HG03066 (cell line): ENCODE data around the gene SPATA31E1.
"Not testable (repeated sequence)": the region's sequence is repeated elsewhere in the genome, so short reads cannot be mapped to it uniquely, and the experiment has no call there.

Experiments
- ATAC-seq: cut with Tn5 transposase; IDR thresholded peaks from one replicate; pipeline ENCODE4 v1.9.1; 2021; ENCODE audit warnings: low read depth; ENCODE audit not compliant: unreplicated experiment

SPATA31E1 gene

DNA sequence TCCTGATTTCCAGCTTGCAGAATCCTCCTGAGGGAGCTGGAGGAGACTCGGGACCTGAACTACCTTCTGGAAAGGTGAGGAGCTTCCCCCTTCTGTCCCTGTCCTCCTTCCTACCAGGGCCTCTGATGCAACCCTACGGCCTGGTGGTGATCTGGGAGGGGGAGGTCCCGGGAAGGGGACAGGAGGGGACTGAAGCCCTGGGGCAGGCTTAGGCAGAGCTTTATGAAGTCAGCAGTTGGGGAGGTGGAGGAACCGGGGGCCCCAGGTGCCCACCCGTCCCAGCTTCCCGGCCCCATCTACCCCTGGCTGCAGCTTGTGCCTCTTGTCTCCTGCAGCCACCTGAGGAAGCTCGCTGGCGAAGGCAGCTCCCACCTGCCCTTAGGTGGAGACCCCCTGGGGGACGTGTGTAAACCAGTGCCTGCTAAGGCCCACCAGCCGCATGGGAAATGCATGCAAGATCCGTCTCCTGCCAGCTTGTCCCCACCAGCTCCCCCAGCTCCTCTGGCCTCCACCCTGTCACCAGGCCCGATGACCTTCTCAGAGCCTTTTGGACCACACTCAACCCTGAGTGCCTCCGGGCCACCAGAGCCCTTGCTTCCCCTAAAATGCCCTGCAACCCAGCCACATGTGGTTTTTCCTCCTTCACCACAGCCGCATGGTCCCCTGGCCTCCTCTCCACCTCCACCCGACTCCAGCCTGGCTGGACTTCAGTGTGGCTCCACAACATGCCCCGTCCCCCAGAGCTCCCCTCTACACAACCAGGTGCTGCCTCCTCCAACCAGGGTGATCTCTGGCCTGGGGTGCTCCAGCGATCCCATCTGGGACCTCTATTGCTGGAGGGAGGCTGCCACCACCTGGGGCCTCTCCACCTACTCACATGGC lies 2.1 kb downstream of the SPATA31E1 start:
- ATAC-seq, result no peak

DNA sequence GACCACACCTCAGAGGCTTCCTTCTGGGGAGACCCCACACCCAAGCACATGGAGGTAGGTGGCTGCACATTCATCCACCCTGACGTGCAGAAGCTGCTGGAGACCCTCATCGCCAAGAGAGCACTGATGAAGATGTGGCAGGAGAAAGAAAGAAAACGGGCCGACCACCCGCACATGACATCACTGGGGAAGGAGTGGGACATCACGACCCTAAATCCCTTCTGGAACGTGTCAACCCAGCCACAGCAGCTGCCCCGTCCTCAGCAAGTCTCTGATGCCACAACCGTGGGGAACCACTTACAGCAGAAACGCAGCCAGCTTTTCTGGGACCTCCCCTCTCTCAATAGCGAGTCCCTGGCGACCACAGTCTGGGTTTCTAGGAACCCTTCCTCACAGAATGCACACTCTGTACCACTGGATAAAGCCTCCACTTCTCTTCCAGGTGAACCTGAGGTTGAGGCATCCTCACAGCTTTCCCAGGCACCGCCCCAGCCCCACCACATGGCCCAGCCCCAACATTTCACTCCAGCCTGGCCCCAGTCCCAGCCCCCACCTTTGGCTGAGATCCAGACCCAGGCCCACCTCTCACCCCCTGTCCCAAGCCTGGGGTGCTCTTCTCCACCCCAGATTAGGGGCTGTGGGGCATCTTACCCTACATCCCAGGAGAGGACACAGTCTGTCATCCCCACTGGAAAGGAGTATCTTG lies 3.0 kb downstream of the SPATA31E1 start:
- ATAC-seq, result no peak

DNA sequence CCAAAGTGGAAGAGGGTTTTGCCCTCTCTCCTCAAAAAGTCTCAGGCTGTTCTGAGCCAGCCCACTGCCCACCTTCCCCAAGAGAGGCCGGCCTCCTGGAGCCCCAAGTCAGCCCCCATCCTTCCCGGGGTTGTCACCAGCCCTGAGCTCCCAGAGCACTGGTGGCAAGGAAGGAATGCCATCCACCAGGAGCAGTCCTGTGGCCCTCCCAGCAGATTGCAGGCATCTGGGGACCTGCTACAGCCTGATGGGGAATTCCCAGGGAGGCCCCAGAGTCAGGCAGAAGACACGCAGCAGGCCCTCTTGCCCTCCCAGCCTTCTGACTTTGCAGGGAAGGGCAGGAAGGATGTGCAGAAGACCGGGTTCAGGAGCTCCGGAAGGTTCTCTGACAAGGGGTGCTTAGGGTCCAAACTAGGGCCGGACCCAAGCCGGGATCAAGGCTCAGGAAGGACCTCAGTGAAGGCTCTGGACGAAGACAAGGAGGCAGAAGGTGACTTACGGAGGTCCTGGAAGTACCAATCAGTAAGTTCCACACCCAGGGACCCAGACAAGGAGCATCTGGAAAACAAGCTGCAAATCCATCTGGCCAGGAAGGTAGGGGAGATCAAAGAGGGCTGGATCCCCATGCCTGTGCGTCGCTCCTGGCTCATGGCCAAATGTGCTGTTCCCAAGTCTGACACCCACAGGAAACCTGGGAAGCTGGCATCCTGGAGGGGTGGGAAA lies 3.7 kb downstream of the SPATA31E1 start:
- ATAC-seq, result no peak

DNA sequence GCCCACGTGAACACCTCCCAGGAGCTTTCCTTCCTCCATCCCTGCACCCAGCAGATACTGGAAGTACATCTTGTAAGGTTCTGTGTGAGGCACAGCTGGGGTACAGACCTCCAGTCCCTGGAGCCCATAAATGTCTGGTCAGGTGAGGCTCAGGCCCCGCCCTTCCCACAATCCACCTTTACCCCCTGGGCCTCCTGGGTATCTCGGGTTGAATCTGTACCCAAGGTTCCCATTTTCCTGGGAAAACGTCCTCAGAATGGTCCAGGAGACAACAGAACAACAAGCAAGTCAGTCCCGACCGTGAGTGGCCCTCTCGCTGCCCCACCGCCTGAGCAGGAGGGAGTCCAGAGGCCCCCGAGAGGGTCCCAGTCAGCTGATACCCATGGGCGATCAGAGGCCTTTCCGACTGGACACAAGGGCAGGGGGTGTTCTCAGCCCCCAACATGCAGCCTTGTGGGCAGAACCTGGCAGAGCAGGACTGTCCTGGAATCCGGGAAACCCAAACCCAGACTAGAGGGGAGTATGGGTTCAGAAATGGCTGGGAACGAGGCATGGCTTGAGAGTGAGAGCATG lies 4.3 kb downstream of the SPATA31E1 start:
- ATAC-seq, result no peak

DNA sequence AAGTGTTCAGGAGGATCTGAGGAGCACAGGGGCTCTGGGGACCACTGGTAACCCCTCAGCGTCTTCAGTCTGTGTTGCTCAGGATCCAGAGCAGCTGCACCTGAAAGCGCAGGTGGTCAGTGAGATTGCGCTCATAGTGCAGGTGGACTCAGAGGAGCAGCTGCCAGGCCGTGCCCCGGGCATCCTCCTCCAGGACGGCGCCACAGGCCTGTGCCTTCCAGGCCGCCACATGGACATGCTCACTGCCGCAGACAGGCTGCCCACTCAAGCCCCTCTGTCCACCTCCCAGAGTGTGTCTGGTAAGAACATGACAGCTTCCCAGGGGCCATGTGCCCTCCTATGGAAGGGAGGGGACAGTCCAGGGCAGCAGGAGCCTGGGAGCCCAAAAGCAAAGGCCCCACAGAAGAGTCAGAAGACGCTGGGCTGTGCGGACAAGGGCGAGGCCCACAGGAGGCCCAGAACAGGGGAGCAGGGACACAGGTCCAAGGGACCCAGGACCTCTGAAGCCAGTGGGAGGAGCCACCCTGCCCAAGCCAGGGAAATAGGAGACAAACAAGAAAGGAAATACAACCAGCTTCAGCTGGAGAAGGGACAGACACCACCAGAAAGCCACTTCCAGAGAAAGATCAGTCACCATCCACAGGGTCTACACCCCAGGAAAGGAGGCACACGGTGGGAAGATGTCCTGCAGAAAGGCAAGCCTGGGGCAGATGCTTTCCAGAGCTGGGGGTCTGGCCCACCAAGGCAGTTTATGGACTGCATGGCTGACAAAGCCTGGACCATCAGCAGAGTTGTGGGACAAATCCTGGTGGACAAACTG lies 5.2 kb downstream of the SPATA31E1 start:
- ATAC-seq, result no peak

DNA sequence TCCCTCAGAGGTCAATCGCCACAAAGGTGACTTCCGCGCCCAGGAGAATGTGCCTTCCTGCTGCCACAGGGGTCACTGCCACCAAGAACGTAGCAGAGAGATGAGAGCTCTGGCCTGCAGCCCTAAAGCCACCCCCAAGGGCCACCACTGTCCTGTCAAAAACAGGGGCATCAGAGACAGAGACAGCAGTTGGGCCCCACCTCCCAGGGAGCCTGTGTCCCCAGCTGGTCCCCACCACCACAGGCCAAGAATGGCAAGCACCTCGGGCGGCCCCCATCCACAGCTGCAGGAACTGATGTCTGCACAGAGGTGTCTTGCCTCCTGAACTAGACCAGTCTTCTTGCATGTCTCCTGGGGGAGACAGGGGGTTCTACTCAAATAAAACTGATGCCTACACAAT lies 5.8 kb downstream of the SPATA31E1 start:
- ATAC-seq, result no peak

DNA sequence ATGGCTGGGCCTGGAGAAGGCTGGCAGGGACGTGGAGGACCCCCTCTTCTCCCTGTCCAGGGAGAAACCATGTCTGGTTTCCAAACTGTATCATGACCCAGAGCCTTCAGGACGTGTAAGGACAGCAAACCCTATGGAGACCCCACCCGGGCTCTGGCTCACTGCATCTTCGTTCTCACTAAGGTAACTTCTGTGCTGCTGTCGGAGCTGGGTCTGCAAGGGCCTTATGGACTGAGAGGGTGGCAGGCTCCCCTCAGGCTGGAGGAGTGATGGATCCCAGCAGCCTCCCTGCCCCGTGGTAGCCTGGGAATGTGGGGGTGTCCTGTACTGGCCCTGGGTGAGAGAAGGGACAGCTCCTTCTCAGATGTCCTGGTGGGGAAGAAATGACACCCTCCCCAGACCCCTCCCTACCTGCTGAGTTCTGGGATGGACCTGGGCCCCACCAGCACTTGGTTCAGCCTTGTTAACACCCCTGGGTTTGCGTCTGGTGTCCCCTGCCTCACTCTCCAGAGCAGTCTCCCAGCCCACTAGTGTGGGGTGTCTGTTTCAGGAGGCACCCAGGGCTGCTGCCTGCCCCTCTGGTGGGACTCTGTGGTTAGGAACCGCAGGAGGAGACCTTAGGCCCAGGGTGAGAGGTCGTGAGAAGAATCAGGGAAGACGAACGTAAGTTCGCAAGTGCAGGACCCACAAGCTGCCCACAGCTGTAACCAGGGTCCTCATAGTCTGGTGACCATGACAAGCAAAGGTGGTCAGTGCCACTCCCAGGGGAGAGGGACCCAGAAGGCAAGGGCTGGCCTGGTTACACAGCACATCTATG lies 6.6 kb downstream of the SPATA31E1 start:
- ATAC-seq, result no peak

DNA sequence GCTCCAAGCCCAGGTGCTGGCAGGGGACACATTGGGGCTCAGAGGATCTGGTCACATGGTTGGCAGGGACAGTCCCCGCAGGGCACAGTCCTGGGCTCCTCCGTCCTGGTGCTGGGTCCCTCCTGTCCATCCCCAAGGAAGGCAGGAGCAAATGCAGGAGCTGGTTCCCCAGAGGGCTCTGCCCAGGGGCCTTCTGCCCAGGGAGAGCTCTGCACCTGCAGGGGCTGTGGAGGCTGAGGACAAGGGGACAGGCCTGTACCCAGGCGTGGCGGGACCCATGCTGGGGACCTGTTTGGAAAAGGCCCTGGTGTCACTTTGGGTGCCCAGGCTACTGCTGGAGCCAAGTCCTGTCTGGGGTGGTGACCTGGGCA lies 7.2 kb downstream of the SPATA31E1 start:
- ATAC-seq, result no peak

DNA sequence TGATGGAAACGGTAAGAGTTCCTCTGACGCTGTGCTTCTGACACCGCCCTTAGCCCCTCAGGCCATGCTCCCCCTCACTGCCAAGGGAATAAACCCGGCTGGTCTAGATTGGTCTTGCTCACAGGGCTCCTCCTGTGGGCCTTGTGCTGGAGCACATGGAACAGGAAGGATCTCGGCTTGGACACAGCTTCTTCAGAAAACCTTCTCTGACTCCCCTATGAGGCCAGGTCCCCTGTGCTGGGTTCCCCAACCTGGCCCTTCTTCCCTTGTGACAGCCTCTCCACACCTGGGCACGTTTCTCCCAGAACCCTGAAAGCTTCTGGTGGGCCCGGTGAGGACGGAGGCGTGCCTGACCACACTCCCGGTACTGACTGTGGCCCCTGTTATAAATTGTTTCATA lies 8.2 kb downstream of the SPATA31E1 start:
- ATAC-seq, result no peak

DNA sequence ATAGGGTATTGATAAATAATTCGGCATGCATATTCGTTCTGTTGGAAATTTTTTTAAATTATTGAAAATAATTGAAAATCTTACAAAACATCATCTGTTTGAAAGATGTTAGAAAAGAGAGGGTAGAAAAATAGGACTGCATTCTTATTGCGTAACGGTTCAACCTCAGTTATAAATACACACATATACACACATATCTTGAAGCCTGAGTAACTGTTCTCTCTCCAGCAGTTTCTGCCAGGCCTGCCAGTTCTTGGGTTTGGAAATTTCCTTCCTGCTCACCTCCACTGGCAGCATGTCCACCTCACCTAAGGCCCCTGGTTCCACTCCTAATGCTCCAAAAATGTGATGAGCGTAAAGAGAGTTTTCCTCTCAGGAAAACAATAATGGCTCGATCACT lies 9.1 kb downstream of the SPATA31E1 start:
- no peak for ATAC-seq

DNA sequence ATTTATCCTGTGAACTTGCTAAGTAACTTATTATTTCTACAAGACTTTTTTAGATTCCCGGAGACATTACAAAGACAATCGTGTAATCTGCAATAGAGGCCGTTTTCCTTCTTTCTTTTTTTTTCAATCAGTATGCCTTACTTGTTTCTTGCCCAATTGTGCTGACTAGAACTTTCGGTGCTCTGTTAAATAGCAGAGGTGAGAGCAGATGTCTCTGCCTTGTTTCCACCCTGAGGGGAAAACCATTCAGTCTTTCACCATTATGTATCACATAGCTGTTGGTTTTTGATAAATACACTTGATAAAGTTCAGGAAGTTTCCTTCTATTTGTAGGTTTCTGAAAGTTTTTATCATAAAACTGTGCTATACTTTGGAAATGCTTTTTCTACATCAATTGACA lies 10.3 kb downstream of the SPATA31E1 start:
- ATAC-seq, result no peak

DNA sequence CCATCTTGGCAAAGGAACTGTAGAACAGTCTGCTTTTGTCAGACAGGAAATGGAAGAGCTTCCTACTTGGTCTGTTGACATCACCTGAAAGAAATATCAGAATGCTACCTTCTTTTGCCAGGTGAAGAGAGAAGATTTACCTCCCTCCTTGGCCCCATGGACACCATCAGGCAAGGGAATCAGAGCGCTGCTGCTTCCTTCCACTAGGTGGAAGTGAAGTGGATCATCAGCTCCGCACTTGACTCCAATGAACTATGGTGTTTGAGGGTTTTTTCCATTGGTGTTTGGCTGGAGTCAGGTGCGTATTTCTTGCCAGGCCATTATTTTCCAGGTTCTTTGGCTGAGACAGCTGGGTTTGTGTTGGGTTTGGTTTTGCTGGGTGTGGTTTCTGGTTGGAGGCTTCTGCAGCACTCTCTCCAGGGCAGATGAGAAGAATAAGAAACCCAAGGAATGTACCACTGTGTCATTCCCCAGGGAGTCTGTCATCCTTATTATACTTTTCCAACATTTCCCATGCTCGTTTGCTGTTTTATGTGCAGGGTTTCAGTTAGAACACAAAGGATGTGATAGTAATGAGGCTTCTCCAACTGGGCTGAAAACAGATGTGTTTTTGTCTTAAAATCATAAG lies 12.4 kb downstream of the SPATA31E1 start:
- no peak for ATAC-seq

DNA sequence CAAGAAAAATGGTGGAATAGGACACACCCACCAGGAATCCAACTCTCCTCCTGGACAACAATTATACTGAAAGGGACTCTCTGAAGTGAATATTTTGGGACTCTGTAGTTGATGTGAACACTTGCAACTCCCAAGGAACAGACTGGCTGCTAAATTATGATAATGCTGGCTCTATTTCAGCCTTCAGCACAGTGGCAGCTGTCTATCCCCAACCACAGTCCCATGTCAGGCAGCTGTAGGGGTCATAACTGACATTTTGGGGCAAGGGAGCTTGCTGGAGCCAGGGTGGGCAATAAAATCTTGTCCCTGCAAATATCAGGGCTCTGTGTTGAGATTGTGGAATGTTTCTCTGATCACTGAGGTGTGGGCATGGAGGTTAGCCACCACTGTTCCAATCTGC lies 14.2 kb downstream of the SPATA31E1 start:
- no peak for ATAC-seq

DNA sequence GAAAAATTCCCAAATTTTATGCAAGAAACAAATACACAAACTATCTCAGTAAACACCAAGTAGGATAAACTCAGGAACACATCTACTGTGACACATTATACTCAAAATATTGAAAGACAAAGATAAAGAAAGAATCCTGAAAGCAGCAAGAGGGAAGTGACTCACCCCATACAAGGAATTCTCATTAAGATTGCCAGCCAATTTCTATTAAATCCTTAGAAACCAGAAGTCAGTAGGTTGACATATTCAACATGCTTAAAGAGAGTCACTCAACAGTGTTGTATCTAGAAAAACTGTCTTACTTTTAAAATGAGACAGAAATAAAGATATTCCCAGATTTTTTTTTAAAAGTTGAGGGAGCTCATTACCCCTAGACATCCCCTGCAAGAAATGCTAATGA lies 15.5 kb downstream of the SPATA31E1 start:
- no peak for ATAC-seq

DNA sequence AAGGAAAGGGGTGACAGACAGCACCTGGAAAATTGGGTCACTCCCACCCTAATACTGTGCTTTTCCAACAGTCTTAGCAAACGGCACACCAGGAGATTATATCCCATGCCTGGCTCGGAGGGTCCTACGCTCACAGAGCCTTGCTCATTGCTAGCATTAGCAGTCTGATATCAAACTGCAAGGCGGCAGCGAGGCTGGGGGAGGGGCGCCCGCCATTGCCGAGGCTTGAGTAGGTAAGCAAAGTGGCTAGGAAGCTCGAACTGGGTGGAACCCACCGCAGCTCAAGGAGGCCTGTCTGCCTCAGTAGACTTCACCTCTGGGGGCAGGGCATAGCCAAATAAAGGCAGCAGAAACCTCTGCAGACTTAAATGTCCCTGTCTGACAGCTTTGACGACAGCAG lies 19.7 kb downstream of the SPATA31E1 start:
- not testable (repeated sequence) for ATAC-seq

DNA sequence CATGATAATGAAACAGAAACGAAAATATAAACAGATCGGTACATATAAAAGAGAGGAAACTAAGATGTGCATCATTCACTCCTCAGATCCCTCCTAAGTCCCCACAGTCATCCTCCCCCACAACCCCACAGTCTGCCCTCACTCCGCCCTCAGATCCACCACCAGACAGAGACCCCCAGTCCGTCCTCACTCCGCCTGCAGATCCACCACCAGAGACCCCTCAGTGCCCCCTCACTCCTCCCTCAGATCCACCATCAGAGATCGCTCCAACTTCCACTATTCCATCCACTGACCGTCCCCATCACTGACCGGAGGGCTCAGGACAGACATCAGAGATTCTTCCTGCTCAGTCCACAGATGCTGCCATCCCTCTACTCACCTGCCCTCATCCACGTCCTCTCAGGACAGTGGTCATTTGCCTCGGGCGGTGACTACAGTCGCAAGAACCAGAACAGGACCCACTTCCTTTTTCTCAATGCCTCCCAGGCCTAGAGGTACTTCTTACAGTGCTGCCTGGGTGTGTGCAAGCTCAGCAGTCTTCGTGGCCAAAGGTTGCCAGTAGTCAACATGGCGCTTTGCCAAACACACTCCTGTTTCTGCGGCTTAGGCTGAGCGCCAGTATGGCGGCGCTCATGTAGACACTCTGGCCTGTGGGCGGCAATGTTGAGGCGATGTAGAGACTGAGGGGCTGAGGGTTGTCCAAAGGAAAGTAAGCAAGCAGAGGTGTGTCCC lies 26.8 kb downstream of the SPATA31E1 start:
- no peak for ATAC-seq

DNA sequence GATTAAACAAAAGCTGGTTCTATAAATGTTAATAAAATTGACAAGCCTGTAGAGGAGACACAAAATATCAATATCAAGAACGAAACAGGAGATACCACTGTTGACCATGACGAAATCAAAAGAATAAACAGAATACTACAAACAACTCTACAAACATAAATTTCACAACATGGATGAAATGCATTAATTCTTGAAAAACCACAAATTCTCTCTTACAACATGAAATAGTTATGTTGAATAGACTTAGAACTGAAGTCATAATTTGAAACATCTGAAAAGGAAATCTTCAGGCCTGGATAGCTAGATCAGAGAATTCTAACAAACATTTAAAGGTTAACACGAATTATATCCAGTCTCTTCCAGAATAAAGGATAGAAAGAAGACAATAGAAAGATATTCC lies 28.1 kb downstream of the SPATA31E1 start:
- ATAC-seq, result no peak

DNA sequence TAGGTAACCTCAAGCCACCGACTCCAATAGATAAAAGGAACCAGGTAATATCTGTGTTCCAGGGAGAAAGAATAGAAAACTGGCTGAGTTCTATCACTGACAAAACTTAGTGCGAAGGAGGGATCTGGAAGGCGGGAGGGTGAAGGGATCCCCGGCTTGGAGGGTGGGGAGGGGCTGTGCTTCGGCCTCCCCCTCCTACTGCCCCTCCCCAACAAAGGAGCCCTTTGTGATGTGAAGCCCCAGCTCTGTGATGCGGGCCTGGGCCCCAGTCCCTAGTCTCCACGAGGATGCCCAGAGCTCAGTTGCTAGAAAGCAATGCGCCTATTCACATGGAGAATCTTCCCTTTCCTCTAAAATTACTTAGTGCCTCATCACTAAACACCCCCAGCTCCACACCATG lies 35.0 kb downstream of the SPATA31E1 start, which contains the start of gene SPATA31C1:
Gene SPATA31C1 (plus strand): TSS at position 301 of the 400 bp plus-strand sequence.
- not testable (repeated sequence) for ATAC-seq
